SK-N-MC (cell line): ENCODE measurements around the gene TMOD1.

ENCODE experiments used
- EZH2 ChIP-seq: fragments of 200-600 bp; sonication (generic); IDR thresholded peaks from one replicate; pipeline ENCODE4 v1.6.1; 2017; ENCODE audit warnings: antibody characterized with exemption
- POLR2AphosphoS5 ChIP-seq: IDR thresholded peaks from 2 replicates; pipeline ENCODE4 v1.6.1; 2012; ENCODE audit warnings: mild to moderate bottlenecking, low read depth, low read length, borderline replicate concordance

DNA sequence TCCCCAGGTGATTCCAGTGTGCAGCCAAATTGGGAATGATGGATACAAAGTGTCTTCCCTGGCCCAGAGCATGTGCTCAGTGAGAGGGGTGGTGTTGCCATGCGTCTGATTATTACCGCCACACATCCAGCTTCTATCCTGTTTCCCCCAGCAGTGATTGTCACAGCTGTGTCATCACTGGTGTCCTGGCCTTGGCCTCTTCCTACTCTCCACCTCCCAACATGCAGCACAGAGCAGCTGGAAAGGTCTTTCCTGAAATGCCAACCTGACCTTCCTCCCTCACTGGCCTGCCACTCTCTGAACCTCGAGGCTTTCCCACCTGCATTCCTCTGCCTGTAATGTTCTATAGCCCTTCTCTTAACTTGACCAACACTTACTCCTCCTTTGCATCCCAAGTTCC is 60.0 kb downstream of the TMOD1 start:
- TF ChIP-seq EZH2 = no peak
- TF ChIP-seq POLR2AphosphoS5 = no peak
